K562 (cell line): ENCODE data around the gene RNASE7. TPM values are rescaled to one million over a fixed set of nuclear protein-coding genes. Genes with fewer than 3 reads are reported as not detected.

Experiments
- ATAC-seq: fragments of 200-7000 bp; cut with Tn5 transposase; 3 replicates; pipeline ENCODE4 v1.9.1; 2020; ENCODE audit warnings: moderate library complexity
- BruUV-seq: library from RNA; stranded (reverse); fragments of 400-500 nt; replicated peaks from 2 replicates; lab custom pipeline; 2021; lab: Mats Ljungman, UMichigan
- CTCF ChIA-PET: fragments of 300-600 bp; formaldehyde crosslinking; extraction: SDS; loops from one replicate; lab custom pipeline; 2021; ENCODE audit warnings: low intra/inter-chr PET ratio; lab: Yijun Ruan, JAX
- POLR2A ChIA-PET: fragments of 300-600, 350-650 bp; sonication (Branson Sonifier 250); formaldehyde crosslinking; extraction: SDS; loops from one replicate; lab custom pipeline; 2021; ENCODE audit warnings: antibody characterized with exemption, inconsistent platforms; lab: Yijun Ruan, JAX
- DNase-seq, 4 experiments: peaks; one replicate each; pipeline versions ENCODE4 v3.0.0 to v3.0.0-alpha.2; 2011 to 2018; ENCODE audit warnings: low spot score in 3 of 4, mixed read lengths in 3 of 4; ENCODE audit errors: extremely low read depth in 1 of 4
- FAIRE-seq: peaks from 2 replicates; lab custom pipeline; 2011; peaks lifted over from hg19 to GRCh38; lab: Jason Lieb, UNC
- H2AFZ ChIP-seq: 2 replicates; pipeline ENCODE4 v1.6.0; 2011; ENCODE audit warnings: low read depth, low read length, control low read depth, inconsistent platforms
- H3K27ac ChIP-seq: fragments of 200-600 bp; 3 replicates; pipeline ENCODE4 v1.8.0; 2011; ENCODE audit warnings: low read depth, mild to moderate bottlenecking, control low read depth, inconsistent platforms, low read length, moderate library complexity, mixed read lengths; ENCODE audit errors: extremely low read depth
- H3K27me3 ChIP-seq, 2 experiments: fragments of 300-600 bp in 1 of 2; 2 replicates in 1 of 2; 3 replicates in 1 of 2; pipeline versions ENCODE4 v1.6.0 to v1.8.0; 2011; ENCODE audit warnings: inconsistent platforms in 2 of 2, low read length in 2 of 2, mild to moderate bottlenecking in 1 of 2, mixed read lengths in 1 of 2, moderate library complexity in 1 of 2; ENCODE audit not compliant: control insufficient read depth in 2 of 2, insufficient read depth in 2 of 2
- H3K36me3 ChIP-seq: fragments of 300-600 bp; 3 replicates; pipeline ENCODE4 v1.8.0; 2011; ENCODE audit warnings: mild to moderate bottlenecking, low read length, inconsistent platforms; ENCODE audit not compliant: control insufficient read depth, insufficient read depth
- H3K4me1 ChIP-seq, 2 experiments: fragments of 200-600 bp in 1 of 2; replicated peaks in 1 of 2; 2 replicates in 1 of 2; 3 replicates in 1 of 2; pipeline versions ENCODE4 v1.5.1 to v1.8.0; 2011; ENCODE audit warnings: inconsistent platforms in 2 of 2, low read length in 2 of 2, mild to moderate bottlenecking in 1 of 2, mixed read lengths in 1 of 2, moderate library complexity in 1 of 2; ENCODE audit not compliant: control insufficient read depth in 2 of 2, insufficient read depth in 2 of 2
- H3K4me2 ChIP-seq: 2 replicates; pipeline ENCODE4 v1.6.1; 2011; ENCODE audit warnings: low read length, control low read depth, inconsistent platforms, mixed read lengths; ENCODE audit not compliant: insufficient read depth
- H3K4me3 ChIP-seq: fragments of 200-600 bp; sonication (generic), shearing (Covaris generic); 2 replicates; pipeline ENCODE4 v1.5.1; 2016; ENCODE audit warnings: control low read depth, inconsistent platforms
- H3K79me2 ChIP-seq: fragments of 200-600 bp; 3 replicates; pipeline ENCODE4 v1.8.0; 2011; ENCODE audit warnings: low read length, inconsistent platforms; ENCODE audit not compliant: control insufficient read depth, insufficient read depth
- H3K9ac ChIP-seq, 2 experiments: 2 replicates each; pipeline versions ENCODE4 v1.6.0 to v1.6.1; 2011; ENCODE audit warnings: low read depth in 2 of 2, low read length in 2 of 2, control low read depth in 1 of 2, inconsistent platforms in 1 of 2, mild to moderate bottlenecking in 1 of 2, mixed read lengths in 1 of 2; ENCODE audit not compliant: insufficient read depth in 1 of 2
- H3K9me1 ChIP-seq: one replicate; pipeline ENCODE4 v1.6.0; 2011; ENCODE audit warnings: inconsistent platforms, mild to moderate bottlenecking, low read length, moderate library complexity; ENCODE audit not compliant: control insufficient read depth, insufficient read depth
- H3K9me3 ChIP-seq: replicated peaks from 2 replicates; pipeline ENCODE4 v1.5.1; 2011; ENCODE audit warnings: low read depth, low read length, inconsistent platforms; ENCODE audit not compliant: control insufficient read depth, insufficient read depth
- H4K20me1 ChIP-seq: replicated peaks from 2 replicates; pipeline ENCODE4 v1.6.1; 2011; ENCODE audit warnings: low read length, inconsistent platforms, mixed read lengths; ENCODE audit not compliant: control insufficient read depth, insufficient read depth
- HNRNPK ChIP-seq: fragments of 200-400 bp; formaldehyde crosslinking; IDR thresholded peaks from one replicate; pipeline ENCODE4 v1.6.1; 2018; ENCODE audit warnings: mild to moderate bottlenecking, low read depth, low read length; ENCODE audit not compliant: poor library complexity, severe bottlenecking
- MCM7 ChIP-seq, 2 experiments: fragments of 450-650 bp; IDR thresholded peaks; 2 replicates each; pipeline ENCODE4 v1.6.1; 2016 to 2018
- NEUROD1 ChIP-seq: fragments of 150-350 bp; IDR thresholded peaks from 2 replicates; pipeline ENCODE4 v1.6.1; 2014; ENCODE audit warnings: borderline replicate concordance, low read length, low read depth; ENCODE audit not compliant: partially characterized antibody
- RFX7 ChIP-seq: fragments of 250-450 bp; sonication (Bioruptor Pico); IDR thresholded peaks from 2 replicates; pipeline ENCODE4 v1.5.1; 2021; ENCODE audit warnings: mild to moderate bottlenecking
- ZKSCAN3 ChIP-seq: fragments of 250-450 bp; sonication (Bioruptor Pico); IDR thresholded peaks from 2 replicates; pipeline ENCODE4 v1.4.0; 2020
- ZNF174 ChIP-seq: fragments of 250-450 bp; sonication (Bioruptor Pico); IDR thresholded peaks from 2 replicates; pipeline ENCODE4 v1.4.0; 2020; ENCODE audit warnings: mild to moderate bottlenecking
- ZNF324 ChIP-seq: fragments of 250-450 bp; sonication (Bioruptor Pico); IDR thresholded peaks from 2 replicates; pipeline ENCODE4 v1.4.0; 2020; ENCODE audit warnings: mild to moderate bottlenecking
- WGBS: fragments of 100-300 bp; shearing (Covaris generic); methylation state at CpG from one replicate; pipeline ENCODE4 v1.1.6; 2016; ENCODE audit warnings: low coverage, mixed read lengths; ENCODE audit not compliant: insufficient coverage; ENCODE audit errors: missing lambda C conversion rate; 5-methylcytosine and 5-hydroxymethylcytosine counted together
- in situ Hi-C: fragments of 300-500 bp; cut with MboI; formaldehyde crosslinking; loops from 4 replicates; pipeline ENCODE4 v1.15.0; 2018; ENCODE audit warnings: inconsistent platforms, mixed read lengths
- intact Hi-C: fragments of 100-400 bp; cut with micrococcal nuclease; formaldehyde crosslinking; loops from 2 replicates; pipeline ENCODE4 v1.14.2; 2022
- polyA plus RNA-seq, 8 experiments: library from polyadenylated mRNA; depleted of rRNA in 4 of 8; stranded (reverse) in 5 of 8; unstranded in 3 of 8; fragments of >200 nt; fragmentation: Nextera tagmentation in 2 of 8; fragmentation: Illumina TruSeq in 1 of 8; extraction: Ambion mirVana in 2 of 8; extraction: Trizol in 1 of 8; gene quantifications; 2 replicates each; pipeline versions ENCODE4 v1.2.1 to v1.2.3, GENCODE V29; 2011 to 2014; ENCODE audit warnings: inconsistent platforms in 1 of 8, missing spikeins in 1 of 8
- total RNA-seq, 7 experiments: library from RNA; depleted of rRNA in 6 of 7; stranded (reverse); fragments of >200 nt in 6 of 7; fragmentation: Illumina TruSeq in 2 of 7; extraction: Trizol in 2 of 7; gene quantifications; 2 replicates each; pipeline versions ENCODE4 v1.2.1 to v1.2.3, GENCODE V29; 2011 to 2021; ENCODE audit warnings: low replicate concordance in 1 of 7
- TF ChIP-seq, protein P1 (sequence below), 3 experiments: fragments of 200-800 bp in 1 of 3; sonication (Bioruptor generic) in 1 of 3; sonication (generic) in 1 of 3; formaldehyde crosslinking in 1 of 3; IDR thresholded peaks; 2 replicates each; pipeline versions ENCODE4 v1.6.1 to v1.8.0; 2016 to 2022; ENCODE audit warnings: mild to moderate bottlenecking in 2 of 3, missing compliant biosample characterization in 2 of 3, missing genetic modification characterization in 2 of 3, missing genetic modification reagents in 1 of 3
- TF ChIP-seq, protein P2 (sequence below), 2 experiments: fragments of 450-650 bp in 1 of 2; IDR thresholded peaks; 2 replicates each; pipeline ENCODE4 v1.6.1; 2011 to 2017; ENCODE audit warnings: low read depth in 2 of 2, antibody characterized with exemption in 1 of 2, borderline replicate concordance in 1 of 2, low read length in 1 of 2, mild to moderate bottlenecking in 1 of 2, mixed read lengths in 1 of 2; ENCODE audit not compliant: control insufficient read depth in 1 of 2
- TF ChIP-seq, protein P3 (sequence below): fragments of 150-350 bp; conservative IDR thresholded peaks from 2 replicates; pipeline ENCODE4 v1.6.1; 2014; ENCODE audit warnings: low read length

RNASE7 gene
- total and polyA plus RNA-seq, 9 of the 15 experiments (the other 6 are each of a cell fraction or from before 2014, with no cell fraction given): not detected

DNA sequence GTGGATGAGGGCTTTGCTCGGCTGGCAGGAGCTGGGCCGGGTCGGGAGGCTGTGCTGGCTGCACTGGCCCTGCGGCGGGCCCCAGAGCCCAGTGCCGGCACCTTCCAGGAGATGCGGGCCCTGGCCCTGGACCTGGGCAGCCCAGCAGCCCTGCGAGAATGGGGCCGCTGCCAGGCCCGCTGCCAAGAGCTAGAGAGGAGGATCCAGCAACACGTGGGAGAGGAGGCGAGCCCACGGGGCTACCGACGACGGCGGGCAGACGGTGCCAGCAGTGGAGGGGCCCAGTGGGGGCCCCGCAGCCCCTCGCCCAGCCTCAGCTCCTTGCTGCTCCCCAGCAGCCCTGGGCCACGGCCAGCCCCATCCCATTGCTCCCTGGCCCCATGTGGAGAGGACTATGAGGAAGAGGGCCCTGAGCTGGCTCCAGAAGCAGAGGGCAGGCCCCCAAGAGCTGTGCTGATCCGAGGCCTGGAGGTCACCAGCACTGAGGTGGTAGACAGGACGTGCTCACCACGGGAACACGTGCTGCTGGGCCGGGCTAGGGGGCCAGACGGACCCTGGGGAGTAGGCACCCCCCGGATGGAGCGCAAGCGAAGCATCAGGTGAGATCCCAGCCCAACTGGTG is 39.5 kb downstream of the RNASE7 start:
- no peak for FAIRE-seq

More for the DNA sequence above, 39.5 kb downstream of the RNASE7 start:
- DNase-seq (no peak), ATAC-seq (no peak)
- Histone ChIP-seq H3K9ac (no peak overlapping the region), H3K9me1 (no peaks in the 10 kb centered on the region), H3K9me3 (no peaks in the 10 kb centered on the region), H3K4me2 (no peak overlapping the region), H3K27me3 (no peaks in the 10 kb centered on the region), H3K79me2 (no peaks in the 10 kb centered on the region), H3K27ac (no peak overlapping the region), H3K36me3 (no peaks in the 10 kb centered on the region), H2AFZ (no peak overlapping the region), H3K4me3 (no peak overlapping the region), H4K20me1 (no peaks in the 10 kb centered on the region), H3K4me1 (peaks cover 0 to 4% of the 10 kb centered on the region in 2 experiments; a peak in 2 of 5 replicates)
- no peak for TF ChIP-seq HNRNPK
- no peak for TF ChIP-seq ZNF324 (CRISPR knock-in tag)
- TF ChIP-seq, protein P1, sequence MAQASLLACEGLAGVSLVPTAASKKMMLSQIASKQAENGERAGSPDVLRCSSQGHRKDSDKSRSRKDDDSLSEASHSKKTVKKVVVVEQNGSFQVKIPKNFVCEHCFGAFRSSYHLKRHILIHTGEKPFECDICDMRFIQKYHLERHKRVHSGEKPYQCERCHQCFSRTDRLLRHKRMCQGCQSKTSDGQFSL (CRISPR knock-in tag; IDR thresholded peaks at IDR 0.05): no peak
- TF ChIP-seq, protein P1 (tag; IDR thresholded peaks at IDR 0.05): no peak
- TF ChIP-seq RFX7 (CRISPR knock-in tag): no peak
- no peak for TF ChIP-seq MCM7 (IDR thresholded peaks at IDR 0.05)
- TF ChIP-seq ZNF174: no peak
- TF ChIP-seq, protein P2, sequence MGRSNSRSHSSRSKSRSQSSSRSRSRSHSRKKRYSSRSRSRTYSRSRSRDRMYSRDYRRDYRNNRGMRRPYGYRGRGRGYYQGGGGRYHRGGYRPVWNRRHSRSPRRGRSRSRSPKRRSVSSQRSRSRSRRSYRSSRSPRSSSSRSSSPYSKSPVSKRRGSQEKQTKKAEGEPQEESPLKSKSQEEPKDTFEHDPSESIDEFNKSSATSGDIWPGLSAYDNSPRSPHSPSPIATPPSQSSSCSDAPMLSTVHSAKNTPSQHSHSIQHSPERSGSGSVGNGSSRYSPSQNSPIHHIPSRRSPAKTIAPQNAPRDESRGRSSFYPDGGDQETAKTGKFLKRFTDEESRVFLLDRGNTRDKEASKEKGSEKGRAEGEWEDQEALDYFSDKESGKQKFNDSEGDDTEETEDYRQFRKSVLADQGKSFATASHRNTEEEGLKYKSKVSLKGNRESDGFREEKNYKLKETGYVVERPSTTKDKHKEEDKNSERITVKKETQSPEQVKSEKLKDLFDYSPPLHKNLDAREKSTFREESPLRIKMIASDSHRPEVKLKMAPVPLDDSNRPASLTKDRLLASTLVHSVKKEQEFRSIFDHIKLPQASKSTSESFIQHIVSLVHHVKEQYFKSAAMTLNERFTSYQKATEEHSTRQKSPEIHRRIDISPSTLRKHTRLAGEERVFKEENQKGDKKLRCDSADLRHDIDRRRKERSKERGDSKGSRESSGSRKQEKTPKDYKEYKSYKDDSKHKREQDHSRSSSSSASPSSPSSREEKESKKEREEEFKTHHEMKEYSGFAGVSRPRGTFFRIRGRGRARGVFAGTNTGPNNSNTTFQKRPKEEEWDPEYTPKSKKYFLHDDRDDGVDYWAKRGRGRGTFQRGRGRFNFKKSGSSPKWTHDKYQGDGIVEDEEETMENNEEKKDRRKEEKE (IDR thresholded peaks at IDR 0.05; ENCODE audit: borderline replicate concordance in 1 of 2, control insufficient read depth in 1 of 2, low read depth in 2 of 2, low read length in 1 of 2): no peak
- TF ChIP-seq, protein P3, sequence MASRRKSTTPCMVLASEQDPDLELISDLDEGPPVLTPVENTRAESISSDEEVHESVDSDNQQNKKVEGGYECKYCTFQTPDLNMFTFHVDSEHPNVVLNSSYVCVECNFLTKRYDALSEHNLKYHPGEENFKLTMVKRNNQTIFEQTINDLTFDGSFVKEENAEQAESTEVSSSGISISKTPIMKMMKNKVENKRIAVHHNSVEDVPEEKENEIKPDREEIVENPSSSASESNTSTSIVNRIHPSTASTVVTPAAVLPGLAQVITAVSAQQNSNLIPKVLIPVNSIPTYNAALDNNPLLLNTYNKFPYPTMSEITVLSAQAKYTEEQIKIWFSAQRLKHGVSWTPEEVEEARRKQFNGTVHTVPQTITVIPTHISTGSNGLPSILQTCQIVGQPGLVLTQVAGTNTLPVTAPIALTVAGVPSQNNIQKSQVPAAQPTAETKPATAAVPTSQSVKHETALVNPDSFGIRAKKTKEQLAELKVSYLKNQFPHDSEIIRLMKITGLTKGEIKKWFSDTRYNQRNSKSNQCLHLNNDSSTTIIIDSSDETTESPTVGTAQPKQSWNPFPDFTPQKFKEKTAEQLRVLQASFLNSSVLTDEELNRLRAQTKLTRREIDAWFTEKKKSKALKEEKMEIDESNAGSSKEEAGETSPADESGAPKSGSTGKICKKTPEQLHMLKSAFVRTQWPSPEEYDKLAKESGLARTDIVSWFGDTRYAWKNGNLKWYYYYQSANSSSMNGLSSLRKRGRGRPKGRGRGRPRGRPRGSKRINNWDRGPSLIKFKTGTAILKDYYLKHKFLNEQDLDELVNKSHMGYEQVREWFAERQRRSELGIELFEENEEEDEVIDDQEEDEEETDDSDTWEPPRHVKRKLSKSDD: no peak
- no peak for TF ChIP-seq NEUROD1
- no peak for TF ChIP-seq ZKSCAN3 (CRISPR knock-in tag)
- 56% methylated on average over 11 of the region's 30 CpGs for WGBS
- ChIA-PET CTCF (no interaction called here), POLR2A (no interaction called here)
- no TSS peak for BruUV-seq
- intact Hi-C loops: no loop called here
- in situ Hi-C loops: no loop called here
